Measurements from ENCODE around the gene DDI2.
"Not testable (repeated sequence)": the region's sequence is repeated elsewhere in the genome, so short reads cannot be mapped to it uniquely, and the experiment has no call there.

The DDI2 gene

DNA sequence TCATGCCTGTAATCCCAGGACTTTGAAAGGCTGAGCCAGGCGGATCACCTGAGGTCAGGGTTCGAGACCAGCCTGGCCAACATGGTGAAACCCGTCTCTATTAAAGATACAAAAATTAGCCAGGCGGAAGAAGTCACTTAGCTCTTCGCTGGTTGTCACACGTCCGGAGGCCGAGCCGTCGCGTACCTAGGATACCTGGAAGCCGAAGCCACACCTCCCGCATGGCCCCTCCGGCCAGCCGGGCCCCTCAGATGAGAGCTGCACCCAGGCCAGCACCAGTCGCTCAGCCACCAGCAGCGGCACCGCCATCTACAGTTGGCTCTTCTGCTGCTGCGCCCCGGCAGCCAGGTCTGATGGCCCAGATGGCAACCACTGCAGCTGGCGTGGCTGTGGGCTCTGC lies 12.9 kb upstream of the DDI2 start:
- DNase-seq (ENCODE audit: low read depth, low spot score), result not testable (repeated sequence)
- H3K27ac ChIP-seq, result peak overlapping the region; percentile 75

- no peak overlapping the region for H3K27ac ChIP-seq
- DNase-seq (ENCODE audit: low read depth, low spot score), result no peak
Measured at GRCh38 chr1:15605398-15606383, 11.6 kb upstream of the DDI2 start.

DNA sequence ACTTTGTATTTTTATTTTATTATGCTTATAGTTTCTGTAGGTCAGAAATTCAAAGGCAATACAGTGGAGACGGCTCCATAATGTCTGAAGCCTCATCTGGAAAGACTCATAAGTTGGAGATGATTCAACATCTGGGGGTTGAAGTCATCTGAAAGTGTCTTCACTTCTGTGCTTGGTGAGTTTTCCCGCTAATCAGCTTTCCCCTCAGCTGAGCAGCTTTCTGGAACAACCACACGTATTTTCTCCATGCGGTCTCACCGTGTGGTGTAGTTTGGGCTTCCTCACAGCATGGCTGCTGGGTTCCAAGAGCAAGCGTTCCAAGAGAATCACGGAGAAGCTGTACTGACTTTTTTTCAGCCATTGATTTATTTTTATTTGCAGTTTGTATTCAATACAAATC lies 7.6 kb upstream of the DDI2 start:
- no peak overlapping the region for H3K27ac ChIP-seq
- no peak for DNase-seq (ENCODE audit: low read depth, low spot score)

GRCh38 chr1:15610167-15610566 lies 7.1 kb upstream of the DDI2 start:
- H3K27ac ChIP-seq, result no peak overlapping the region

GRCh38 chr1:15616373-15617172 lies 685 bp upstream of the DDI2 start:
- peak overlapping the region; percentile 96 for H3K27ac ChIP-seq

More at GRCh38 chr1:15610167-15610566, 7.1 kb upstream of the DDI2 start:
- peak; percentile 69 for DNase-seq (ENCODE audit: low read depth, low spot score)

GRCh38 chr1:15618077-15618654 lies 908 bp downstream of the DDI2 start:
- peak; percentile 60 for DNase-seq (ENCODE audit: low read depth, low spot score)
- peak overlapping the region; percentile 96 for H3K27ac ChIP-seq

More at GRCh38 chr1:15616373-15617172, 685 bp upstream of the DDI2 start:
- DNase-seq (ENCODE audit: low read depth, low spot score), result no peak

DNA sequence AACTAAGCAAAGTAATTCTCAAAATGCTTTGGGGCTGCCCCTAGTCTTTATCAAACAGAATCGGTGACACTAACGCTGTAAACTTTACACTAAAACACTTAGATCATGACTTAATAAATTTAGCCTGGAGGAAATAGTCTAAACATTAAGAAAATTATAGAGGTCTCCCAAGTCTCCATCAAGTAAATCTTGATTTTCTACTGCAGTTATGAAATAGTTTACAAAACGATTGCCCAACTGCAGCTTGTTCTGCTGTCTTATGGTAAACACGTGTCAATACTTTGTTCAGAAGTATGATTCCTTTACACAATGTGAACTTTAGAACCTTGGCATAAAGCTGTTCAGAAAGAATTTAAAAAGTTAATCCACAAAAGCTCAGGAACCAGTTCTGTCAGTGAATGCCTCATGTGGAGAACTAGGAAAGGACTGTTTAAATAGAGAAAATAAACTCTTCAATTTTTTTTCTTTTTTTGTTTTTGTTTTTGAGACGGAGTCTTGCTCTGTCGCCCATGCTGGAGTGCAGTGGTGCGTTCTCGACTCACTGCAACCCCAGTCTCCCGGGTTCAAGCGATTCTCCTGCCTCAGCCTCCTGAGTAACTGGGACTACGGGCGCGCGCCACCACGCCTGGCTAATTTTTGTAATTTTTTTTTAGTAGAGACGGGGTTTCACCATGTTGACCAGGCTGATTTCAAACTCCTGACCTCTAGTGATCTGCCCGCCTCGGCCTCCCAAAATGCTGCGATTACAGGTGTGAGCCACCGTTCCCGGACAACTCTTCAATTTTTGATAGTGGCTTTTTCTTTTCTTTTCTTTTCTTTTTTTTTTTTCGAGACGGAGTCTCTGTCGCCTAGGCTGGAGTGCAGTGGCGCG lies 1.6 kb downstream of the DDI2 start:
- peak; percentile 57 for DNase-seq (ENCODE audit: low read depth, low spot score)
- peak overlapping the region; percentile 96 for H3K27ac ChIP-seq

DNA sequence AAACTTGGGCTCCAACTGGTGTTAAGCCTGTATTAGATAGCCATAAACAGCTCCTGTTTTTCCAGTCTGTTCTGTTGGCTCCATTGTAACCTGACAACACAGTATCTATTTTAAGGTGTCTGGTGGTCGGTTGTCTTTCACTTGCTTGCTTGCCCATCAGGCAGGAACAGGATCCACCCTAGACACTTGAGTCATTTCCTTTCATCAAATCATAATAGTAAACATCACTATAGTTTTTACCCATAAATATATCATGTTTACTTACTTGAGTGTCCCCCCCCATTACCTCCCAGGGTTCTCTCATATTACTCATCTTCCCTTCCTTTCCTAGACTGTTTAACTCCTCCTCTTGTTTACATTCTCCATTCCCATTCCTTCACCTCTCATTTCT lies 2.9 kb downstream of the DDI2 start:
- DNase-seq (ENCODE audit: low read depth, low spot score), result peak; percentile 46
- peak overlapping the region; percentile 96 for H3K27ac ChIP-seq

DNA sequence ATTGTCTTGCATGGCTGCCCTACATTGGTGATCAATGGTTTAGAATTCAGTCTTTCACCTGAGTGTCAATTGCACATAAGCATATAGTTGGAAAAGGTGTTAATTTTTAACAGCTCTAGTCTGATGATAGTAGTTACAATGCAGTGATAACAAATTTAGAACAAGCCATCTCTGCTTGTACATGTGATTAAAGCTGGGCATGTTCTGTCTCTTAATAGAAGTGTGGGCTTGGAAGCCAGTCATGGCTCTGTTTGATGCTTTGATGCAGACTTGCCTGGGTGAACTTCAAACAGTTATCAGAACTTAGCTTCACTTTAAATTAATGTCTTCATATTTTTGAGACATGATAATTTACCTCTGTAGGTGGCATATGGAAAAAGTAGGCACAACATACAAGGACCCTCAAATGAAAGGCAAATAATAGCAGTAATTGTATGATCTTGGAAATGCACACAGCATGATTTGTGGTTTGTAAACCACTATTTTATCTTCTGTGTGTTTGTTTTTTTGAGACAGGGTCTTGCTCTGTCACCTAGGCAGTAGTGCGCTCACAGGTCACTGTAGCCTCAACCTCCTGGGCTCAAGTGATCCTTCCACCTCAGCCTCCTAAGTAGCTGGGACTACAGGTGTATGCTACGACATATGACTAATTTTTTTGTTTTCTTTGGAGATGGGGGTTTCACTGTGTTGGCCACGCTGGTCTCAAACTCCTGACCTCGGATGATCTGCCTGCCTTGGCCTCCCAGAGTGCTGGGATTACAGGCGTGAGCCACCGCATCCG lies 3.8 kb downstream of the DDI2 start:
- no peak for DNase-seq (ENCODE audit: low read depth, low spot score)
- H3K27ac ChIP-seq, result peak overlapping the region; percentile 96

DNA sequence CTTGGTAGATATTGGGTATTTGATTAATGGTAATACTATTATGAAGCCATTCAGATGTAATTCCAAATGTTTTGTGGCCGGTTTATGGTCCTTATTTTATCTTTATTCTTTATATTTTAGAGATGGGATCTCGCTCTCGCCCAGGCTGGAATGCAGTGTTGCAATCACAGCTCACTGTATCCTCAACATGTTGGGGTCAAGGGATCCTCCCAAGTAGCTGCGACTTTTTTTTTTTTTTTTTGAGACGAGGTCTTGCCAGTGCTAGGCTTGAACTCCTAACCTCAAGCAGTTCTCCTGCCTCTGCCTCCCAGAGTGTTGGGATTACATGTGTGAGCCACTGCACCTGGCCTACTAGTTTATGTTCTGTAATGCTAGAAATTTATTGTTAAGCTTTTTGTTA lies 4.7 kb downstream of the DDI2 start:
- no peak for DNase-seq (ENCODE audit: low read depth, low spot score)
- H3K27ac ChIP-seq, result no peak overlapping the region

DNA sequence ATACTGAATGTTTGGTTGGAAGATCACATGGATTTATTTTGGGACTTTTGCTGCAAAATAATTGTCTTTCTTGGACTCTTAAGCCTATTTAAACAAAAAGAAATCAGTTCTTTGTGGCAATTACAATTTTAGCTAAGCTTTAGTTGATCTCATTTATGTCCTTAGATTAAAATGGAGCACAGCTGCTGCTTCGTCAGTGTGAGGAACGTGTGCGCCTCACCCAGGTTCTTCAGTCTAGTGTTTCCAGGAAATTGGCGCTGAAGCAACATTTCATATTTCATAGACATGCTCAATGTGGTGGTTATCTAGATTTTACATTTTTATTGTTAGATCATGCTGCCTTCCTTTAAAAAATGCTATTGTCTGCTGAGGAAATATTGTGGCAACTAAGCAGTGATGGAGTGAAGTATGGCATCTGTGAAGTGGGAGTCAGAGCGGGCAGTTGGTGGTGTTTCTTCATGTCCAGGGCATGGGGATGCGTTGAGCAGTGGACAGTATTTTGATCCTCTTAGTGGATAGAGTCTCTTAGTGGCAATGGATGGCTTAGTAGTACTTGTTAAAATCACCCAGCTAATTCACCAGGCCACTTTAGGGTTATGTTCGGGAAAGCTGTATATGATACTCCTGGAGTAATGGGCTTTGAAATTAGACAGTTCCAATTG lies 5.6 kb downstream of the DDI2 start:
- H3K27ac ChIP-seq, result no peak overlapping the region
- no peak for DNase-seq (ENCODE audit: low read depth, low spot score)

GRCh38 chr1:15623435-15623834 lies 6.2 kb downstream of the DDI2 start:
- DNase-seq (ENCODE audit: low read depth, low spot score), result no peak
- no peak overlapping the region for H3K27ac ChIP-seq

DNA sequence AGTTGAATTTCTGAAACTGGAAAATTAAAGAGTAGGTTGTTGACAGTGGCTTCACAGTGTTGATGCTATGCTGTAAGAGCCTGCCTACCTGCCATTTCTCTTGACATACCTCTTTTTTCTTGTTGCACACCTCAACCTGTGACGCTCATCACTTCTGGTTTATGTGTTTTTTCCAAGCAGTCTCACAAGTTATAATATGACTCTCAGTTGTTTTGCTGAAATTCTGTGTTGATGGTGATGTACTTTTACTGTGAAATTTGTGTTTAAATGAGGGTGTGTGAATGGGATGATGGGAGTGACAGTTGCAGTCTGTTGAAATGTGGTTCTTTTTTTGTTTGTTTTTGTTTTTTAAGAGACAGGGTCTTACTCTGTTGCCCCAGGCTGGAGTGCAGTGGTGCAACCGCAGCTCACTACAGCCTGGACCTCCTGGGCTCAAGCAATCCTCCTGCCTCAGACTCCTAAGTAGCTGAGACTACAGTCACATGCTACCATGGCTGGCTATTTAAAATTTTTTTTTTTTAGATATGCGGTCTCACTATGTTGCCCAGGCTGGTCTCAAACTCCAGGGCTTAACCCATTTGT lies 7.0 kb downstream of the DDI2 start:
- no peak overlapping the region for H3K27ac ChIP-seq
- DNase-seq (ENCODE audit: low read depth, low spot score), result no peak

DNA sequence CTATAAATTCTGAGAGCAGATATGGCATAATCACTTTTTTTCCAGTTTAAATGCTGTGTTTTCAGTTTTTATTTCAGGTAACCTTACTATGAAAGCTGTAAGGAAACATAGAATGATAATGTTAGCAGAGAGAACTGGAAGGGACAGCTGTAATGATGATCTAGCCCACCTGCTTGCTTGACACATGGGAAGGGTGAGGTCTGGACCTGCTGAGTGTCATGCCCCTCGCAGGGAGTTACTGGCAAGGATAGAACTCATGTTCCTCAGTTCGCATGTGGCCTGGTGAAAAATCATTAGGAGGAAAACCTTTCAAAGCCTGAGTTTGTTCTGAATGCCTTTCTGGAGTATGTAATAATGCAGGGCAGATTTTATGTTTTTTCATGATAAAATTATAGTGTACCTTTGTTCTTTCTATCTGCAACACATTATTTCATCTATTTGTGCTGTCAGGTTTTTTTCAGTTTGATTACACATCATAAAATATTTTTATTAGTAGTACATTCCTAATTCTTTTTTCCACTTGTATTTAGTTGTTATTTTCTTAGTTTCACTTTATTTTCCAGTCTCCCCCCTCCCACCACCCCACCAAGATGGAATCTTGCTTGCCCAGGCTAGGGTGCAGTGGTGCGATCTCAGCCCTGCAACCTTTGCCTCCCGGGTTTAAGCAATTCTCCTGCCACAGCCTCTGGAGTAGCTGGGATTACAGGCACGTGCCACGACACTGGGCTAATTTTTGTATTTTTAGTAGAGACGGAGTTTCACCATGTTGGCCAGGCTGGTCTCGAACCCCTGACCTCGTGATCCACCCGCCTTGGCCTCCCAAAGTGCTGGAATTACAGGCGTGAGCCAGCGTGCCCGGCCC lies 8.0 kb downstream of the DDI2 start:
- no peak for DNase-seq (ENCODE audit: low read depth, low spot score)

GRCh38 chr1:15626269-15626950 lies 9.2 kb downstream of the DDI2 start:
- no peak for DNase-seq (ENCODE audit: low read depth, low spot score)
- no peak overlapping the region for H3K27ac ChIP-seq

More for the DNA sequence above, 8.0 kb downstream of the DDI2 start:
- no peak overlapping the region for H3K27ac ChIP-seq

GRCh38 chr1:15627343-15627988 lies 10.2 kb downstream of the DDI2 start:
- H3K27ac ChIP-seq, result no peak overlapping the region
- DNase-seq (ENCODE audit: low read depth, low spot score), result no peak
